GM12891 (cell line): ENCODE measurements around the gene LRP11.

Source experiments
- PAX5 ChIP-seq: IDR thresholded peaks from 2 replicates; pipeline ENCODE4 v1.6.1; 2011; ENCODE audit warnings: low read length, moderate library complexity, mild to moderate bottlenecking; ENCODE audit not compliant: insufficient read depth, severe bottlenecking
- POLR2A ChIP-seq: IDR thresholded peaks from 2 replicates; pipeline ENCODE4 v1.6.1; 2011; ENCODE audit warnings: low read depth, low read length, control low read depth
- POLR2AphosphoS5 ChIP-seq: IDR thresholded peaks from 2 replicates; pipeline ENCODE4 v1.6.1; 2011; ENCODE audit warnings: low read depth, low read length, control low read depth
- POU2F2 ChIP-seq: IDR thresholded peaks from 2 replicates; pipeline ENCODE4 v1.6.1; 2011; ENCODE audit warnings: low read depth, mild to moderate bottlenecking, control low read depth, low read length, moderate library complexity
- SPI1 ChIP-seq: IDR thresholded peaks from 2 replicates; pipeline ENCODE4 v1.6.1; 2011; ENCODE audit warnings: low read depth, low read length, control low read depth
- TAF1 ChIP-seq: IDR thresholded peaks from 2 replicates; pipeline ENCODE4 v1.6.1; 2011; ENCODE audit warnings: low read depth, low read length, control low read depth

- TF ChIP-seq POLR2A (no peak), POLR2AphosphoS5 (no peak), TAF1 (no peak), POU2F2 (no peak), SPI1 (no peak), PAX5 (no peak)
Observed at GRCh38 chr6:149885888-149886287, 21.7 kb upstream of the LRP11 start.
